Measurements from ENCODE around the gene DIAPH1.

- TF ChIP-seq CTCF (IDR thresholded peaks at IDR 0.05) (no peak), POLR2AphosphoS5 (IDR thresholded peaks at IDR 0.05; ENCODE audit: insufficient read depth in 1 of 2, low read depth in 1 of 2) (no peak), POLR2A (IDR thresholded peaks at IDR 0.05) (no peak)
Measured at GRCh38 chr5:141647851-141648250, 29.1 kb upstream of the DIAPH1 start.

All from vagina (tissue), 2 donors.